Thoracic aorta (tissue), 2 donors: ENCODE measurements around the gene CDYL. TPM values are rescaled to one million over a fixed set of nuclear protein-coding genes. Genes with fewer than 3 reads are reported as not detected.

Experiments
- ATAC-seq: fragments of 150-250 bp; one replicate; pipeline ENCODE4 v1.8.0; 2017; ENCODE audit warnings: low read depth; ENCODE audit not compliant: insufficient number of reproducible peaks, low FRiP score
- DNase-seq: peaks from one replicate; pipeline ENCODE4 v3.0.0-alpha.2; 2020; ENCODE audit warnings: low spot score
- H3K27ac ChIP-seq, 2 donors: fragments of 200-600 bp; sonication (generic); 1 replicate in 1 of 2; 2 replicates in 1 of 2; pipeline ENCODE4 v1.5.1; 2016; ENCODE audit warnings: mild to moderate bottlenecking in 2 of 2, moderate library complexity in 2 of 2
- H3K27me3 ChIP-seq: fragments of 200-600 bp; sonication (generic); replicated peaks from 2 replicates; pipeline ENCODE4 v1.6.0; 2016; ENCODE audit warnings: mild to moderate bottlenecking; ENCODE audit not compliant: insufficient read depth
- H3K36me3 ChIP-seq: fragments of 200-600 bp; sonication (generic); one replicate; pipeline ENCODE4 v1.5.1; 2016
- H3K4me1 ChIP-seq, 2 donors: fragments of 200-600 bp; sonication (generic); 1 replicate in 1 of 2; 2 replicates in 1 of 2; pipeline versions ENCODE4 v1.5.1 to v1.6.0; 2016; ENCODE audit warnings: low read depth in 2 of 2, mild to moderate bottlenecking in 1 of 2; ENCODE audit not compliant: control insufficient read depth in 1 of 2
- H3K4me3 ChIP-seq: fragments of 200-600 bp; sonication (generic); 2 replicates; pipeline ENCODE4 v1.5.1; 2016; ENCODE audit warnings: mild to moderate bottlenecking
- H3K9me3 ChIP-seq: fragments of 200-600 bp; sonication (generic); 2 replicates; pipeline ENCODE4 v1.5.1; 2016
- total RNA-seq, 2 donors: library from RNA; depleted of rRNA; stranded (reverse); fragments of >200 nt; gene quantifications; one replicate each; pipeline versions ENCODE4 v1.1.0 to v1.2.3, GENCODE V29; 2016
- TF ChIP-seq, protein P1 (sequence below): fragments of 200-600 bp; sonication (generic); IDR thresholded peaks from one replicate; pipeline ENCODE4 v1.5.1; 2019; ENCODE audit warnings: antibody characterized with exemption

The CDYL gene
- total RNA-seq, 2 donors from 2014 or later, result 22.7 to 38.2 TPM

DNA sequence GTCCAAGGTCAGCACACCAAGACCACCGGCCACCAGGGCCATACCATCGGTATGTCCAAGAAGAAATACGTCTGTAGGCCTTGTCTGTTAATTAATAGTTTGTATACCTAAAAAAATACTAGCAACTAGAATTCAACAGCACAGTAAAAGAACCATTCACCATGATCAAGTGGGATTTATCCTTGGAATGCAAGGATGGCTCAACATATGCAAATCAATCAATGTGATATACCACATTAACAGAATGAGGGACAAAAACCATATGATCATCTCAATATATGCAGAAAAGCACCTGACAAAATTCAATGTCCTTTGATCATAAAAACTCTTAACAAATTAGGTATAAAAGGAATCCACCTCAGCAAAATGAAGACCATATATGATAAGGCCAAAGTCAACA lies 203.2 kb downstream of the CDYL start:
- Histone ChIP-seq H3K27ac (no peak overlapping the region), H3K4me1 (peaks cover 0 to 7% of the 10 kb centered on the region in 2 donors), H3K4me3 (no peak overlapping the region), H3K9me3 (peaks cover 10% of the 10 kb centered on the region), H3K27me3 (no peaks in the 10 kb centered on the region), H3K36me3 (no peaks in the 10 kb centered on the region)
- DNase-seq, result no peak
- TF ChIP-seq, protein P1, sequence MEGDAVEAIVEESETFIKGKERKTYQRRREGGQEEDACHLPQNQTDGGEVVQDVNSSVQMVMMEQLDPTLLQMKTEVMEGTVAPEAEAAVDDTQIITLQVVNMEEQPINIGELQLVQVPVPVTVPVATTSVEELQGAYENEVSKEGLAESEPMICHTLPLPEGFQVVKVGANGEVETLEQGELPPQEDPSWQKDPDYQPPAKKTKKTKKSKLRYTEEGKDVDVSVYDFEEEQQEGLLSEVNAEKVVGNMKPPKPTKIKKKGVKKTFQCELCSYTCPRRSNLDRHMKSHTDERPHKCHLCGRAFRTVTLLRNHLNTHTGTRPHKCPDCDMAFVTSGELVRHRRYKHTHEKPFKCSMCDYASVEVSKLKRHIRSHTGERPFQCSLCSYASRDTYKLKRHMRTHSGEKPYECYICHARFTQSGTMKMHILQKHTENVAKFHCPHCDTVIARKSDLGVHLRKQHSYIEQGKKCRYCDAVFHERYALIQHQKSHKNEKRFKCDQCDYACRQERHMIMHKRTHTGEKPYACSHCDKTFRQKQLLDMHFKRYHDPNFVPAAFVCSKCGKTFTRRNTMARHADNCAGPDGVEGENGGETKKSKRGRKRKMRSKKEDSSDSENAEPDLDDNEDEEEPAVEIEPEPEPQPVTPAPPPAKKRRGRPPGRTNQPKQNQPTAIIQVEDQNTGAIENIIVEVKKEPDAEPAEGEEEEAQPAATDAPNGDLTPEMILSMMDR, result no peak
- ATAC-seq, result no peak

DNA sequence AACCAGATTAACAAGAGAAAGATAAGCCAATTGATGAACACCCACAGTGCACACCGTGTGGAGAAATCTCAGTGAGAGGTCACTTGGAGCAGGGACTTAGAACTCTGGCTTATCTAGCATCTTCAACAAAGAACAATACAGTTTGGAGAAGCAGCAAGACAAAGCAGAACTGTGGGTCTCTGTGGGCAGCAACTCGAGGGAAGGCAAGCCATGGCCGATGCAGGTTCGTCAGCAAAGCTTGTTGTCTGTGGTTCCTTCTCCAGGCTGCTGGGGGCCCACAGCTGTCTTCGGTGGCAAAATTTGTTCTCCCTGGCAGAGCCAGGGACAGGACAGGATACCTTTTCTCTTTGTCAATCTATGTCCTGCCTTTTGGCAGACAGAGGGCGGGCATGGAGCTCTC lies 205.6 kb downstream of the CDYL start:
- Histone ChIP-seq H3K4me3 (no peak overlapping the region), H3K4me1 (no peaks in the 10 kb centered on the region), H3K27ac (no peak overlapping the region), H3K9me3 (peaks cover 10% of the 10 kb centered on the region), H3K27me3 (no peaks in the 10 kb centered on the region), H3K36me3 (no peaks in the 10 kb centered on the region)
- DNase-seq (no peak), ATAC-seq (no peak)
- TF ChIP-seq, protein P1, result no peak

DNA sequence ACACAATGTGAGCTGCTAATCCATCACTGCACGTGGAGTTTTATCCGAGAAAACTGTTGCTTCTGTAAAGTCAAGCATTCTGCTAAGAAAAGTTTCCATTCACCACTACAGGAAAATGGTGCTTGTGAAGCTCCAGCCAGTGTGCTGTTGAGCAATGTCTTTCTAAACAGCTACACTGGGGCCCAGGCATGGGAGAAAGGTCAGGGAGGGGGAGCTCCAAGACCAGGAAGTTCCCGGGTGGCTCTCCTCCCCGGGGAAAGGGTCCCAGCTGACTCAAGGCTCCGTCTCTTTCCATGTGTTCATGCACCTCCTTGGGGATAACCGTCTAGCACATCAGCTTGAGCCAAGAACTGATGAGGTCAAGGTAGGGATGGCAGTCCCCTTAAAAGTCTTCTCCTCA lies 207.1 kb downstream of the CDYL start:
- Histone ChIP-seq H3K27ac (no peak overlapping the region), H3K4me3 (no peak overlapping the region), H3K4me1 (no peaks in the 10 kb centered on the region), H3K27me3 (no peaks in the 10 kb centered on the region), H3K36me3 (no peaks in the 10 kb centered on the region), H3K9me3 (peaks cover 10% of the 10 kb centered on the region)
- DNase-seq (no peak), ATAC-seq (no peak)
- TF ChIP-seq, protein P1, result no peak

DNA sequence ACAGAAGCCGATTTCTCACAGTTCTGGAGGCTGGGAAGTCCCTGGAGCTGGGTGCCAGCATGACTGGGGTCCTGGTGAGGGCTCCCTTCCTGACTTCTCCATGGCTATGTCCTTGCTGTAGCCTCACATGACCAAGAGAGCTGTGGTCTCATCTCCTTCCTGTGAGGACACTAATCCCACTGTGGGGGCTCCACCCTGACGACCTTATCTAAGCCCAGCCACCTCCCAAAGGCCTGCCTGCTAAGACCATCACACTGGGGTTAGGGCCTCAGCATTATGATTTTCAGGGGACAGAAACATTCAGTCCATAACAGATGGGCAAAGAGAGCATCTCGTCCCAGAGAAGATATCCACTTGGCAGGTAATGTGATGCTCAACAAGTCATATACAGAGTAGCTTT lies 210.8 kb downstream of the CDYL start:
- Histone ChIP-seq H3K4me3 (no peak overlapping the region), H3K27ac (no peak overlapping the region), H3K4me1 (no peaks in the 10 kb centered on the region), H3K36me3 (no peaks in the 10 kb centered on the region), H3K9me3 (no peaks in the 10 kb centered on the region), H3K27me3 (no peaks in the 10 kb centered on the region)
- TF ChIP-seq, protein P1, result no peak
- DNase-seq (no peak), ATAC-seq (no peak)

DNA sequence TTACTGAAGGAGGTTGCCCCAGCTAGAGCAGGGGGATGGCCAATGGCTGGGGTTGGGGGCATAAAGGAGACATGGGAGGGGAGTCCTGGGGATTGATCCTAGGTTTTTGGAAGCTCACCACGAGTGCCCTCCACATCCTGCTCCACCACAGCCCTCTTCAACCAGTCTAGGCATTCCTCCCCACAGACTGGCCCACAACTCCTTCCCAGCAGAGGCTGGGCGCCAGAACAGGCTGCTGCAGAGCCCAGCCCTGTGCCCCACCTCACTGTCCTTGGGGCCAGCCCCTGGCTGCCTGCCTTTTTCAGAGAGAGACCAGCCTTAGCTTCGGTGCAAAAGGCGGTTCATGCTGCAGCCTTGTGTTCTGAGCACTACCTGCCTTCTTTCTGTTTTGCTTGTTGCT lies 211.2 kb downstream of the CDYL start:
- H3K9me3 ChIP-seq, result no peaks in the 10 kb centered on the region
- no peaks in the 10 kb centered on the region for H3K36me3 ChIP-seq
- H3K27ac ChIP-seq, result no peak overlapping the region
- TF ChIP-seq, protein P1, result no peak
- H3K4me1 ChIP-seq, result no peaks in the 10 kb centered on the region
- no peak for ATAC-seq
- no peak for DNase-seq
- no peak overlapping the region for H3K4me3 ChIP-seq
- H3K27me3 ChIP-seq, result no peaks in the 10 kb centered on the region
